DND-41 (cell line): ENCODE data around the gene OTUD3.

Experiments used
- ATAC-seq: fragments of 200-7000 bp; cut with Tn5 transposase; 3 replicates; pipeline ENCODE4 v1.9.1; 2021; ENCODE audit warnings: low read depth; ENCODE audit not compliant: insufficient read depth
- DNase-seq: peaks from one replicate; pipeline ENCODE4 v3.0.0-alpha.2; 2020
- H2AFZ ChIP-seq: 2 replicates; pipeline ENCODE4 v1.6.0; 2012; ENCODE audit warnings: low read depth, low read length
- H3K27ac ChIP-seq: 2 replicates; pipeline ENCODE4 v1.5.1; 2012; ENCODE audit warnings: low read length, inconsistent platforms
- H3K27me3 ChIP-seq: fragments of 200-600 bp; sonication (generic); 2 replicates; pipeline ENCODE4 v1.6.0; 2012; ENCODE audit warnings: low read length, mild to moderate bottlenecking, inconsistent platforms; ENCODE audit not compliant: insufficient read depth, poor library complexity
- H3K36me3 ChIP-seq: 2 replicates; pipeline ENCODE4 v1.5.1; 2012; ENCODE audit warnings: low read length, inconsistent platforms; ENCODE audit not compliant: insufficient read depth
- H3K4me1 ChIP-seq: 2 replicates; pipeline ENCODE4 v1.5.1; 2012; ENCODE audit warnings: mild to moderate bottlenecking, low read length; ENCODE audit not compliant: insufficient read depth
- H3K4me2 ChIP-seq: 2 replicates; pipeline ENCODE4 v1.6.0; 2012; ENCODE audit warnings: mild to moderate bottlenecking, moderate library complexity, low read length, inconsistent platforms; ENCODE audit not compliant: insufficient read depth
- H3K4me3 ChIP-seq, 2 experiments: fragments of 200-600 bp in 1 of 2; shearing (Covaris generic) in 1 of 2; 2 replicates each; pipeline ENCODE4 v1.5.1; 2012 to 2016; ENCODE audit warnings: inconsistent platforms in 2 of 2, low read length in 2 of 2, mild to moderate bottlenecking in 2 of 2, low read depth in 1 of 2, moderate library complexity in 1 of 2
- H3K79me2 ChIP-seq: 2 replicates; pipeline ENCODE4 v1.6.0; 2012; ENCODE audit warnings: low read length, inconsistent platforms; ENCODE audit not compliant: insufficient read depth
- H3K9ac ChIP-seq: 2 replicates; pipeline ENCODE4 v1.6.0; 2012; ENCODE audit warnings: low read depth, mild to moderate bottlenecking, inconsistent platforms, low read length, moderate library complexity
- H3K9me3 ChIP-seq: 2 replicates; pipeline ENCODE4 v1.5.1; 2012; ENCODE audit warnings: low read length, moderate library complexity, mild to moderate bottlenecking, inconsistent platforms; ENCODE audit not compliant: insufficient read depth, severe bottlenecking
- H4K20me1 ChIP-seq: 2 replicates; pipeline ENCODE4 v1.6.0; 2012; ENCODE audit warnings: low read length; ENCODE audit not compliant: insufficient read depth
- CTCF ChIP-seq: IDR thresholded peaks from 2 replicates; pipeline ENCODE4 v1.5.1; 2012; ENCODE audit warnings: borderline replicate concordance, low read length, moderate library complexity, mild to moderate bottlenecking; ENCODE audit not compliant: poor library complexity, severe bottlenecking; ENCODE audit errors: extremely low read depth
- EZH2 ChIP-seq: IDR thresholded peaks from 3 replicates; pipeline ENCODE4 v1.6.1; 2012; ENCODE audit warnings: borderline replicate concordance, low read depth, mild to moderate bottlenecking, moderate library complexity, low read length, inconsistent platforms; ENCODE audit not compliant: severe bottlenecking

The OTUD3 gene

GRCh38 chr1:19858893-19859292 lies 23.3 kb upstream of the OTUD3 start:
- H3K36me3 ChIP-seq: no peaks in the 10 kb centered on the region
- peaks cover 2% of the 10 kb centered on the region for H3K9me3 ChIP-seq
- no peak for ATAC-seq
- peaks cover 3% of the 10 kb centered on the region for H3K27me3 ChIP-seq
- H3K4me1 ChIP-seq: no peaks in the 10 kb centered on the region
- no peak overlapping the region for H3K27ac ChIP-seq
- H2AFZ ChIP-seq: no peak overlapping the region
- H4K20me1 ChIP-seq: no peaks in the 10 kb centered on the region
- H3K9ac ChIP-seq: no peak overlapping the region
- DNase-seq: no peak
- H3K79me2 ChIP-seq: no peaks in the 10 kb centered on the region
- H3K4me3 ChIP-seq: no peak overlapping the region
- no peak overlapping the region for H3K4me2 ChIP-seq
- TF ChIP-seq CTCF: no peak
- no peak for TF ChIP-seq EZH2

GRCh38 chr1:19859876-19860275 lies 22.3 kb upstream of the OTUD3 start:
- DNase-seq (no peak), ATAC-seq (no peak)
- H2AFZ ChIP-seq: no peak overlapping the region
- H3K27me3 ChIP-seq: peaks cover 3% of the 10 kb centered on the region
- H3K9ac ChIP-seq: no peak overlapping the region
- no peaks in the 10 kb centered on the region for H4K20me1 ChIP-seq
- no peak overlapping the region for H3K27ac ChIP-seq
- no peaks in the 10 kb centered on the region for H3K36me3 ChIP-seq
- no peak overlapping the region for H3K4me3 ChIP-seq
- H3K4me2 ChIP-seq: no peak overlapping the region
- H3K4me1 ChIP-seq: no peaks in the 10 kb centered on the region
- TF ChIP-seq EZH2: no peak
- TF ChIP-seq CTCF: no peak
- peaks cover 2% of the 10 kb centered on the region for H3K9me3 ChIP-seq
- no peaks in the 10 kb centered on the region for H3K79me2 ChIP-seq

- no peak for DNase-seq
- no peak for ATAC-seq
- TF ChIP-seq CTCF (no peak), EZH2 (no peak)
- H3K36me3 ChIP-seq: no peaks in the 10 kb centered on the region
- H3K27ac ChIP-seq: no peak overlapping the region
- H3K27me3 ChIP-seq: peaks cover 3% of the 10 kb centered on the region
- no peak overlapping the region for H3K4me2 ChIP-seq
- no peaks in the 10 kb centered on the region for H3K79me2 ChIP-seq
- peaks cover 2% of the 10 kb centered on the region for H3K9me3 ChIP-seq
- no peak overlapping the region for H3K4me3 ChIP-seq
- H2AFZ ChIP-seq: no peak overlapping the region
- H3K9ac ChIP-seq: no peak overlapping the region
- no peaks in the 10 kb centered on the region for H4K20me1 ChIP-seq
- no peaks in the 10 kb centered on the region for H3K4me1 ChIP-seq
Measured at GRCh38 chr1:19860418-19860817, 21.8 kb upstream of the OTUD3 start.

- TF ChIP-seq EZH2: no peak
- TF ChIP-seq CTCF: no peak
Measured at GRCh38 chr1:19861034-19861433, 21.2 kb upstream of the OTUD3 start.

More at GRCh38 chr1:19861034-19861433, 21.2 kb upstream of the OTUD3 start:
- Histone ChIP-seq H3K27ac (no peak overlapping the region), H3K4me1 (no peaks in the 10 kb centered on the region), H3K4me2 (no peak overlapping the region), H3K27me3 (peaks cover 3% of the 10 kb centered on the region), H3K36me3 (no peaks in the 10 kb centered on the region), H4K20me1 (no peaks in the 10 kb centered on the region), H3K9ac (no peak overlapping the region), H3K79me2 (no peaks in the 10 kb centered on the region), H2AFZ (no peak overlapping the region), H3K4me3 (no peak overlapping the region), H3K9me3 (peaks cover 2% of the 10 kb centered on the region)
- ATAC-seq (no peak), DNase-seq (no peak)
